ENCODE results near the gene SNRK. TPM values are rescaled to one million over a fixed set of nuclear protein-coding genes. Genes with fewer than 3 reads are reported as not detected.

SNRK gene
- total RNA-seq, 1 donor from 2014 or later: 18.7 TPM

GRCh38 chr3:43363621-43364266 lies 77.4 kb downstream of the SNRK start:
- intact Hi-C loops (cut with DNase I): no loop called here
- peak; percentile 70 for ATAC-seq (ENCODE audit: poor library complexity)
- DNase-seq: peak; percentile 73

DNA sequence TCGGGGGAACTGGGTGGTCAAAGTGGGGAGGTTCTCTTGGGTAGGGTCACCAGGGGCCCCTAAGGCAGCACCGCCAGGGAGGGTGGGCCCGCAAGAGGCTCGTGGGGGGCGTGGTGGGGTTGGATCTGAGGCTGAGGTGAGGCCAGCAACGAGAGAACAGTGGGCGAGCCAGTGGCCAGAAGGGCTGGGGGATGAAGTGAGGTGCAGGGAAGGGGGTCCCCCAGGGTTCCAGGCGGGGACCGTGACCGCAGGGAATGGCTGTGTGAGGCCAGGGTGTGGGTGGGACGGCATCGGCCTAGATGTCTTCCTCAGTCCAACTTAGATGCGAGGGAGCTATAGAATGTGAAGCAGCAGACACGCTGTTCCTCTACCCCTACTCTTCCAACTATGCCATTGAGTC lies 78.2 kb downstream of the SNRK start:
- ATAC-seq (ENCODE audit: poor library complexity): no peak
- DNase-seq: no peak
- intact Hi-C loops (cut with DNase I): no loop called here

DNA sequence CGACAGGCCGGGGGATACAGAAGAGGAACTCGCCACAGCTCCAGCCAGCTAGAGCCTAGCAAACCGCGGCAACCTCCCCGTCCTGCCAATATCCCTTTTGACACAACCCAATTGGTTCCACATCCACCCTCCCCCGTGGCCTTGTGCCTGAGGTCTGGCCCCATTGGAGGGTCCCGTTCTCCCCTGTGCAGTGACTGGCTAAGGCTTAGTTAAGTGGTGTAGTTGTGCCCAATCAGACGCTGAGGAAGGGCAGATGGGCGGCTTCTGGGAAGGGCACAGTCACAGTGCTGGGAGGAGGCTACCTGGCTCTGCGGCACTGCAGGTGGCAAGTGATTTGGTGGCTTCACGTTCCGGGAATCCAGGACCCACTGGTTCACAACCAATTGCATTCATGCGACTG lies 78.6 kb downstream of the SNRK start:
- intact Hi-C loops (cut with DNase I): no loop called here
- DNase-seq: no peak
- no peak for ATAC-seq (ENCODE audit: poor library complexity)

DNA sequence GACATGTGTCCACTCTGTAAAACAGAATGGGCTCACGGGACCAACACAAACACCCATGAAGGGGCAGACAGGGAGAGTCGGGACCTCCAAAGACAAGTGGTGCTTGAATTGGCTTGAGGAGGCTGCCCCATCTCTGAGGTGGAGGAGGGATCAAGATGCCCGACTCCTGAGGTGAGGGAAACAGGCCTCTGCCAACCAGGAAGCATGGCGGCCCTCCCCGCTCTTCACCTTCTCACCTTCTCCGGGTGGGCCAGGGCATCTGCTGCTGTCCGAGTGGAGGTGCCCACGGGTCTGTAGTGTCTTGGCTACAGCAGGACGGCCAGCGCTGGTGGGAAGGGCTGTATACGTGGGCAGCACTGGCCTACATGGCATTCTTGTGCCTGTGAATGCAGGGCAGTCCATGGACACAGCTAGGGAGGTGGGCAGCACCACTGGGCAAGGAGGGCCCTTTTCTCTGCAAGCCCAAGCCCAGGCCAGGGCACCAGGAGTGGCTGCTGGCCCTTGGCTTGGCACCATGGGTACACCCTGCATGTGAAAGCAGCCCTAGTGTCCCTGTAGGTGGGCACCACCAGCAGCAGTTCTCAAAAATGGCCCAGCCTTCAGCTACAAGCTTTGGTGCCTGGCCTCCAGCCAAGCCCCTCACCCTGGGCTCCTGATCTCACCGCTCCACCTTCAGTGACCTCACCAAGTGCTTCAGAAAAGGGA lies 79.4 kb downstream of the SNRK start:
- ATAC-seq (ENCODE audit: poor library complexity): no peak
- no peak for DNase-seq
- intact Hi-C loops (cut with DNase I): no loop called here

GRCh38 chr3:43366481-43366880 lies 80.1 kb downstream of the SNRK start:
- intact Hi-C loops (cut with DNase I): no loop called here
- peak; percentile 65 for DNase-seq
- peak; percentile 28 for ATAC-seq (ENCODE audit: poor library complexity)

DNA sequence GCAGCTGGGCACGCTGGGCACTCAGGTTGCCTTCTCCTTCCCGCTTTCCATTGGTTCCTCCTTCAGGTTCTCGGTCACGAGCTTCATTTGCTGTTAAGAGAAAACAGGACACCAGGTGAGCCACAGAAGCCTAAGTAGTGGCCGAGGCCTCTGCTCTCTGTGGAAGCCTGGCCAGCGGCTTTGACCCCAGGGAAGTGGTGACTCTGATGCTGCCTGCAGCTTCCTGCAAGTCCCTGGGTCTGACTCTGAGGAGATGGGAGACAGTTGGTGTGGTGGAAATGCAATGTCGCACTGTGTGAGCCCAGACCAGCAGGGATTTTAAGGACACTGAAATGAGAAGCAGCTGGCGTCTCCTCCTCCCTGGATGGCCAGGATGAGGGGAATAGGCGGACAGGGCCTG lies 80.5 kb downstream of the SNRK start:
- intact Hi-C loops (cut with DNase I): no loop called here
- ATAC-seq (ENCODE audit: poor library complexity): peak; percentile 20
- no peak for DNase-seq

DNA sequence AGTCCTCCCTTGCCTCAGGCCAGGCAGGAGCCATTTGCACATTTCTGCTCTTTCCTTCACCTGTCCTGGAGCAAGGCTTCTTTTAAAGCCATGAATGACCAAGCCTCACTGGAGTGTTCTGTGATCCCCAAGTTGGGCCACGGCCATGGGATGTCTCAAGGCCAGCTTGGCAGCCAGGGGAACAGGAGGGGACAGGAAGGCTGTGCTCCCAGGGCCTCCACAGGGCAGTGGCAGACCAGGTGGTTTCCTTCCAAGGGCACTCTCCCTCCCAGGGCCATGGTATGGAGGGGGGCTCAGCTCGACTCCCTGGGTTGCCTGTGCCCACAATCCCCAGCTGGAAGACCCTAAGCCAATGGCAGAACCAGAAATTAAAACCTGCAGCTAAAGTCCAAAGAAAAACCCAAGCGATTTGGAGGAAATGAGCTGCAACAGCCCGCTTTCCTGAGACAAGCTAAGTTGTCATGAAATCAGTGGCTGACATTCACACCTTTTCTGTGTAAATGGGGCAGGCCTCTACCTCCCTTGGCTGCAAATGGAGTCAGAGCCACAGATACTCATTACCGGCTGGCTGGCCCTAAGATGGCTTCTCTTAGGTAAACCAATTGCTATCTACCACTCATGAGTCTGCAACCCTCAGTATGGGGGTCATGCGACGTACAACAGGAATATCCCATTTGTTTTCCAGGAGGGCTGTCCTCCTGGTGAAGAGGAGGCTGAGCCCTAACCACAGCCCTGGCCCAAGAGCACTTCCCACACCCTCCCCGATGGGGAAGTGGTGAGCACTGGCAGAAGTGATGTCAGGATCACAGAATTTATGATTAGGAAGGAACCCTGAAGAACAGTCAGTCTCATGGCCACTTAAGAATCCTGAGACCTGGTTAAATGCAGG lies 83.3 kb downstream of the SNRK start:
- no peak for DNase-seq
- intact Hi-C loops (cut with DNase I): loop anchor here (10.0 kb wide), 1 partner anchor 205 kb away; no protein-coding TSS in a partner anchor
- ATAC-seq (ENCODE audit: poor library complexity): peak; percentile 52

- no peak for ATAC-seq (ENCODE audit: poor library complexity)
- DNase-seq: no peak
- intact Hi-C loops (cut with DNase I): loop anchor here (10.0 kb wide), 1 partner anchor 206 kb away; no protein-coding TSS in a partner anchor
Observed at GRCh38 chr3:43370293-43370980, 84.1 kb downstream of the SNRK start.

DNA sequence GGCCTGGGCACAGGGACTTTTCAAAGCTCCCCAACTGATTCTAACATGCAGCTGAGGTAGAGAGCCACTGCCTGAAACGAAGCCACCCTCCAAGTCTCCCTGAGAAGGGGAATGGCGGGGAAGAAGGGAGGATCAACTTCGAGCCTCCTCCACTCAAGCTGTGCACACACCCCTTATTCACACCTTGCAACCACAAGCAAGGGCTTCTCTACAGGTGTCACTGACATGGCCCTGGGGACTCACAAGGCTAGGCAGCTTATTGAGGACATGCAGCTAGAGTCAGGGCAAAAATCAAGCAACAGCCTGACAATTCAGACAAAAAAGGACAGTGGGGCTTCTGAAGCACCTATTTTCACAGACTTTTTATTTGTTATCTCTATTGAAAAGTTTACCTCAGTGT lies 85.2 kb downstream of the SNRK start:
- DNase-seq (no peak), ATAC-seq (ENCODE audit: poor library complexity) (no peak)
- intact Hi-C loops (cut with DNase I): loop anchor here (10.0 kb wide), 1 partner anchor 207 kb away; no protein-coding TSS in a partner anchor

DNA sequence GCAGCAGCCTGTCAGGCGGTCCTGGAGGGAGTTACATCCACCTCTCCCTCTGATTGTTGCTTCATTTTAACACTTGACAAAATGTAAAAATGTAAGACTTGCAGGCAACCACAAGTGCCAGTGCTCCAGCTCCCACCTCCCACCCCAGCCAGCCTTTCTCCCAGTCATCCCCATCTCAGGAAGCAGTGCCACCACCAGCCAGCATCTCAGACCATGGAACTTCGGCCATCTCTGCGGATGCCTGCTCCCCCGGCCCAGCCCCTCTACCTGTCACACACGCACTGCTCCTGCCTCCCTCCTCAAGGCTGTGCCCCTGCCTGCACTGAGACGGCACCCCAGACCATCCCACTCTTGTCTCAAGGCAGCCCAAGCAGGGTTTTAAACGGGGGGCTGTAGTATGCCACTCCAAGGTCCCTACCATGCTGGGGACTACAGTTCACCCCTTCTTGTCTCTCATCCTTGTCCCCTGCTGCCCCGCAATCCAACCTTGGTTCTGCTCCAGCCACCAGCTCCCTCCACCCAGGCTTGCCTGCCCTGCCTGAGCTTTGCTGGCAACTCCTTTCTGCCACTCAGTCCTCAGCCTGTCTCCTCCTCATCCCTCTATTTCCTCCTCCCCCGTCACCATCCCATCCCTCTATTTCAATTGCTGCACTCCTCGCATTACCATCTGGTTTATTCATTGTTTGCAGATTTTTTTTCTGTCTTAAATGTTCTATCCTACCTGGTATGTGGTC lies 85.8 kb downstream of the SNRK start:
- DNase-seq (no peak), ATAC-seq (ENCODE audit: poor library complexity) (no peak)
- intact Hi-C loops (cut with DNase I): loop anchor here (10.0 kb wide), 1 partner anchor 207 kb away; no protein-coding TSS in a partner anchor

GRCh38 chr3:43372809-43373559 lies 86.6 kb downstream of the SNRK start:
- intact Hi-C loops (cut with DNase I): loop anchor here (10.0 kb wide), 1 partner anchor 208 kb away; no protein-coding TSS in a partner anchor
- no peak for ATAC-seq (ENCODE audit: poor library complexity)
- DNase-seq: no peak

- no peak for DNase-seq
- no peak for ATAC-seq (ENCODE audit: poor library complexity)
- intact Hi-C loops (cut with DNase I): loop anchor here (10.0 kb wide), 1 partner anchor 209 kb away; no protein-coding TSS in a partner anchor
Observed at GRCh38 chr3:43373560-43373928, 87.2 kb downstream of the SNRK start.

DNA sequence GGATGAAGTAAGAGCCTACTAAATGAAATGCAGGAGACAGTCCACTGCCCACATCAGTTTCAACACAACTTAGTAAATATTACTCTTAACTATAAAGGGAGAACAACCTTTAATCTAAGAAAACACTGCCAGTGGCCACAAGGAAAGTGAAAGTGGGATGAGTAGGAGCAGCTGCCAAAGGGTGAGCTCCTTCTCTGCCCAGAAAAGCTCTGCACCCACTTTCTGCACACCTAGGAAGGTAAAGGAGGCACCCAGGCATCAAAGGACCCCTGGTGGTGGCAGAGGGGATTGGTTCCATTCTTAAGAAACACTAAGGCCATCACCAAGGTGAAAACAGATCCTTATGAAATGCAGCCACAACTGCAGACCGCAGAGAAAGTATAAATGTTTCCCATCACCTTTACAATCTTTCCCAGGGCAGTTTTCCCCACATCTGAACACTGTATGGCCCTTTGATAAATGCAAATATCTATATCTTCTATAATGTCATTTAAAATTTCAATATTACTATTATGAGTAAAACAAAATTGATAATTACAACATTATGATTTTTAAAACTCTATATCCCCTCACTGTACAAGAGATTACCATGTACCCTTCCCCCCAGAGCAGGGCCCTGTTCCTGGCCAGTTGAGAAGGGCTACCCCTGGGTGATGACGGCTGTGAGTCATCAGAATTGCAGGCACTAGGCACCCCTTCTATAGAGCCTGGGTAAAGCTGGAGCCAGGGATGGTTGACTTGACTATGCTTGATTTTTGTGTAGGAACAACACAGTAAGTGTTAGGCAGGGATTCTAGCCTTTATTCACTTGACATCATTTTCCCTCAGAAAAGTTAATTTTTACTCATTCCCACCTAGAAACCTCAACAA lies 92.0 kb downstream of the SNRK start:
- no peak for DNase-seq
- intact Hi-C loops (cut with DNase I): loop anchor here (10.0 kb wide), 1 partner anchor 214 kb away; no protein-coding TSS in a partner anchor
- peak; percentile 48 for ATAC-seq (ENCODE audit: poor library complexity)

GRCh38 chr3:43379343-43379742 lies 93.0 kb downstream of the SNRK start:
- no peak for DNase-seq
- peak; percentile 36 for ATAC-seq (ENCODE audit: poor library complexity)
- intact Hi-C loops (cut with DNase I): loop anchor here (10.0 kb wide), 1 partner anchor 215 kb away; no protein-coding TSS in a partner anchor

GRCh38 chr3:43388175-43388574 lies 101.8 kb downstream of the SNRK start:
- DNase-seq (no peak), ATAC-seq (ENCODE audit: poor library complexity) (no peak)
- intact Hi-C loops (cut with DNase I): no loop called here

DNA sequence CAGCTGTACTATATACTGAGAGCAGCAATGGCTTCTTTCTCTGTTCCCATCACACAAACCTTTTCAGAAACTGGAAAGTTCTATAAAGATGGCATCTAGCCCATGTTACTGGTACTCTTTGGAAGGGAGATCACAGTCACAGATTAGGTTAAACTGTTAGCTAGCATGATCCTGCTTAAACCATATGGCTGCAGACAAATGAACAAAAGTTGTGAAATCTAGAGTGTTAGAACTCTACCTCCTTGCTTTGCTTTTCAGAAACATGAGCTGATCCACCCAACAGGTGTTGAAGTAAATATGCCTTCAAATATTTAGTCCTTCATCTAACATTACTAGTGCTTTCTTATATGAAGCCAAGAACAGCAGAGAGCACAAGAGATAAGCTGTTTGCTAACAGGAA lies 102.6 kb downstream of the SNRK start:
- DNase-seq (no peak), ATAC-seq (ENCODE audit: poor library complexity) (no peak)
- intact Hi-C loops (cut with DNase I): no loop called here
